HAP-1 (cell line): Measurements from ENCODE around the gene DLG2.

Source experiments
- DNase-seq, 2 experiments: peaks; one replicate each; pipeline ENCODE4 v3.0.0-alpha.2; 2016 to 2020; ENCODE audit warnings: low spot score in 2 of 2
- H3K27me3 ChIP-seq: fragments of 250-450 bp; sonication (Bioruptor Pico); 2 replicates; pipeline ENCODE4 v1.5.1; 2020; ENCODE audit warnings: low read depth, mild to moderate bottlenecking, moderate library complexity
- H3K36me3 ChIP-seq: fragments of 250-450 bp; sonication (Bioruptor Pico); replicated peaks from 2 replicates; pipeline ENCODE4 v1.5.1; 2020; ENCODE audit warnings: mild to moderate bottlenecking
- H3K4me1 ChIP-seq: fragments of 250-450 bp; sonication (Bioruptor Pico); 2 replicates; pipeline ENCODE4 v1.5.1; 2020; ENCODE audit warnings: mild to moderate bottlenecking
- H3K4me3 ChIP-seq: fragments of 250-450 bp; sonication (Bioruptor Pico); 2 replicates; pipeline ENCODE4 v1.5.1; 2020; ENCODE audit warnings: mild to moderate bottlenecking, moderate library complexity
- H3K9me3 ChIP-seq: fragments of 250-450 bp; sonication (Bioruptor Pico); 2 replicates; pipeline ENCODE4 v1.5.1; 2020; ENCODE audit warnings: mild to moderate bottlenecking, moderate library complexity
- in situ Hi-C: fragments of 300-500 bp; cut with MboI; formaldehyde crosslinking; loops from 3 replicates; pipeline ENCODE4 v1.14.3; 2020; ENCODE audit warnings: low sequenced_read_pairs, inconsistent platforms, mixed read lengths

The DLG2 gene

GRCh38 chr11:83827940-83828554 is 1799.1 kb downstream of the DLG2 start:
- H3K4me1 ChIP-seq, result no peaks in the 10 kb centered on the region
- H3K4me3 ChIP-seq, result no peak overlapping the region
- no peaks in the 10 kb centered on the region for H3K27me3 ChIP-seq
- DNase-seq, result peak; percentile 16 to 68
- no peaks in the 10 kb centered on the region for H3K36me3 ChIP-seq
- in situ Hi-C loops, result loop anchor here (25.0 kb wide), 3 partner anchors 559 to 884 kb away; no protein-coding TSS in a partner anchor
- H3K9me3 ChIP-seq, result no peaks in the 10 kb centered on the region

GRCh38 chr11:83827520-83827919 is 1799.6 kb downstream of the DLG2 start:
- Histone ChIP-seq H3K9me3 (no peaks in the 10 kb centered on the region), H3K4me3 (no peak overlapping the region), H3K36me3 (no peaks in the 10 kb centered on the region), H3K27me3 (no peaks in the 10 kb centered on the region), H3K4me1 (no peaks in the 10 kb centered on the region)
- no peak for DNase-seq
- in situ Hi-C loops, result loop anchor here (25.0 kb wide), 3 partner anchors 560 to 885 kb away; no protein-coding TSS in a partner anchor

- no peaks in the 10 kb centered on the region for H3K9me3 ChIP-seq
- in situ Hi-C loops, result loop anchor here (25.0 kb wide), 3 partner anchors 561 to 886 kb away; no protein-coding TSS in a partner anchor
- H3K4me3 ChIP-seq, result no peak overlapping the region
- no peaks in the 10 kb centered on the region for H3K4me1 ChIP-seq
- DNase-seq, result no peak
- no peaks in the 10 kb centered on the region for H3K36me3 ChIP-seq
- H3K27me3 ChIP-seq, result peaks cover 5% of the 10 kb centered on the region
These were observed 1801.1 kb downstream of the DLG2 start for GRCh38 chr11:83826078-83826477.

GRCh38 chr11:83823461-83824025 is 1803.6 kb downstream of the DLG2 start:
- H3K4me3 ChIP-seq, result no peak overlapping the region
- H3K4me1 ChIP-seq, result no peaks in the 10 kb centered on the region
- H3K9me3 ChIP-seq, result no peaks in the 10 kb centered on the region
- no peak for DNase-seq
- no peaks in the 10 kb centered on the region for H3K36me3 ChIP-seq
- peaks cover 9% of the 10 kb centered on the region for H3K27me3 ChIP-seq
- in situ Hi-C loops, result loop anchor here (25.0 kb wide), 3 partner anchors 511 to 1111 kb away; no protein-coding TSS in a partner anchor

- H3K9me3 ChIP-seq, result no peaks in the 10 kb centered on the region
- no peaks in the 10 kb centered on the region for H3K4me1 ChIP-seq
- peak; percentile 9 to 57 for DNase-seq
- H3K36me3 ChIP-seq, result no peaks in the 10 kb centered on the region
- H3K4me3 ChIP-seq, result no peak overlapping the region
- in situ Hi-C loops, result loop anchor here (25.0 kb wide), 3 partner anchors 508 to 1108 kb away; no protein-coding TSS in a partner anchor
- H3K27me3 ChIP-seq, result peaks cover 9% of the 10 kb centered on the region
These were observed 1807.1 kb downstream of the DLG2 start for GRCh38 chr11:83819931-83820549.

- Histone ChIP-seq H3K4me1 (no peaks in the 10 kb centered on the region), H3K9me3 (no peaks in the 10 kb centered on the region), H3K4me3 (no peak overlapping the region), H3K36me3 (no peaks in the 10 kb centered on the region), H3K27me3 (peaks cover 9% of the 10 kb centered on the region)
- no peak for DNase-seq
- in situ Hi-C loops, result loop anchor here (25.0 kb wide), 3 partner anchors 506 to 1106 kb away; no protein-coding TSS in a partner anchor
These were observed 1808.8 kb downstream of the DLG2 start for GRCh38 chr11:83818349-83818748.

GRCh38 chr11:83816572-83817187 is 1810.5 kb downstream of the DLG2 start:
- peak in 1 of 2 experiments; percentile 26 for DNase-seq
- Histone ChIP-seq H3K27me3 (peaks cover 10% of the 10 kb centered on the region), H3K4me1 (no peaks in the 10 kb centered on the region), H3K36me3 (no peaks in the 10 kb centered on the region), H3K4me3 (no peak overlapping the region), H3K9me3 (no peaks in the 10 kb centered on the region)
- in situ Hi-C loops, result loop anchor here (25.0 kb wide), 3 partner anchors 504 to 1104 kb away; no protein-coding TSS in a partner anchor

GRCh38 chr11:83815736-83816135 is 1811.4 kb downstream of the DLG2 start:
- Histone ChIP-seq H3K36me3 (no peaks in the 10 kb centered on the region), H3K27me3 (peaks cover 9% of the 10 kb centered on the region), H3K4me1 (no peaks in the 10 kb centered on the region), H3K4me3 (no peak overlapping the region), H3K9me3 (no peaks in the 10 kb centered on the region)
- in situ Hi-C loops, result loop anchor here (25.0 kb wide), 3 partner anchors 503 to 1103 kb away; no protein-coding TSS in a partner anchor
- no peak for DNase-seq

- in situ Hi-C loops, result loop anchor here (25.0 kb wide), 3 partner anchors 501 to 1101 kb away; no protein-coding TSS in a partner anchor
- no peaks in the 10 kb centered on the region for H3K9me3 ChIP-seq
- peaks cover 10% of the 10 kb centered on the region for H3K27me3 ChIP-seq
- H3K4me1 ChIP-seq, result no peaks in the 10 kb centered on the region
- no peak overlapping the region for H3K4me3 ChIP-seq
- no peaks in the 10 kb centered on the region for H3K36me3 ChIP-seq
- no peak for DNase-seq
These were observed 1813.8 kb downstream of the DLG2 start for GRCh38 chr11:83813296-83813695.

GRCh38 chr11:83809274-83809673 is 1817.9 kb downstream of the DLG2 start:
- Histone ChIP-seq H3K36me3 (no peaks in the 10 kb centered on the region), H3K4me1 (no peaks in the 10 kb centered on the region), H3K9me3 (no peaks in the 10 kb centered on the region), H3K4me3 (no peak overlapping the region), H3K27me3 (peaks cover 10% of the 10 kb centered on the region)
- in situ Hi-C loops, result loop anchor here (25.0 kb wide), 3 partner anchors 497 to 1097 kb away; no protein-coding TSS in a partner anchor
- DNase-seq, result no peak

- Histone ChIP-seq H3K27me3 (no peaks in the 10 kb centered on the region; the same call in 1 of the 2 replicates), H3K36me3 (no peaks in the 10 kb centered on the region), H3K4me3 (no peak overlapping the region), H3K4me1 (no peaks in the 10 kb centered on the region), H3K9me3 (no peaks in the 10 kb centered on the region)
- no peak for DNase-seq
- in situ Hi-C loops, result loop anchor here (25.0 kb wide), 3 partner anchors 489 to 1089 kb away; no protein-coding TSS in a partner anchor
These were observed 1825.3 kb downstream of the DLG2 start for GRCh38 chr11:83801799-83802198.

- in situ Hi-C loops, result no loop called here
- no peak for DNase-seq
- H3K4me1 ChIP-seq, result no peaks in the 10 kb centered on the region
- no peaks in the 10 kb centered on the region for H3K36me3 ChIP-seq
- H3K9me3 ChIP-seq, result no peaks in the 10 kb centered on the region
- H3K4me3 ChIP-seq, result no peak overlapping the region
- H3K27me3 ChIP-seq, result no peaks in the 10 kb centered on the region
These were observed 1833.8 kb downstream of the DLG2 start for GRCh38 chr11:83793310-83793709.

- no peaks in the 10 kb centered on the region for H3K36me3 ChIP-seq
- no peaks in the 10 kb centered on the region for H3K4me1 ChIP-seq
- no peaks in the 10 kb centered on the region for H3K9me3 ChIP-seq
- in situ Hi-C loops, result no loop called here
- no peak overlapping the region for H3K4me3 ChIP-seq
- no peaks in the 10 kb centered on the region for H3K27me3 ChIP-seq
- DNase-seq, result no peak
These were observed 1835.6 kb downstream of the DLG2 start for GRCh38 chr11:83791557-83791956.
